MG63 (cell line): ENCODE data around the gene YBX3. TPM values are rescaled to one million over a fixed set of nuclear protein-coding genes. Genes with fewer than 3 reads are reported as not detected.

ENCODE experiments used
- total RNA-seq: library from RNA; depleted of rRNA; stranded (reverse); fragments of >200 nt; shearing (Covaris generic); gene quantifications from 2 replicates; pipeline ENCODE4 v1.2.3, GENCODE V29; 2014; ENCODE audit warnings: low replicate concordance; rRNA removed

The YBX3 gene
- total RNA-seq, 1 experiment from 2014 or later = 325 TPM

Other genes starting within 250 kb of the YBX3 start
- 1.8 and 4.8 TPM in 2 replicates for gene EIF2S3B, start 217.4 kb downstream of the YBX3 start, total RNA-seq
- gene MAGOHB, start 109.7 kb downstream of the YBX3 start, total RNA-seq = 39.7 and 42.7 TPM in 2 replicates
- not detected in 2 replicates for gene STYK1, start 49.3 kb downstream of the YBX3 start, total RNA-seq
- gene TAS2R7, start 79.3 kb upstream of the YBX3 start, total RNA-seq = not detected in 2 replicates
- gene TAS2R8, start 84.0 kb upstream of the YBX3 start, total RNA-seq = not detected in 2 replicates
- not detected in 2 replicates for gene TAS2R9, start 86.8 kb upstream of the YBX3 start, total RNA-seq
- gene TAS2R10, start 103.0 kb upstream of the YBX3 start, total RNA-seq = not detected in 2 replicates
- not detected in 2 replicates for gene PRR4, start 126.2 kb upstream of the YBX3 start, total RNA-seq
- 1.5 and 13.1 TPM in 2 replicates for gene PRH1, start 160.9 kb upstream of the YBX3 start, total RNA-seq
- gene TAS2R13, start 186.2 kb upstream of the YBX3 start, total RNA-seq = 1.4 TPM in 1 of 2 replicates, not detected in the other
- gene PRH2, start 205.9 kb upstream of the YBX3 start, total RNA-seq = not detected in 2 replicates
- gene TAS2R14, start 215.9 kb upstream of the YBX3 start, total RNA-seq = 0.12 and 2.6 TPM in 2 replicates